ENCODE measurements around the gene TRIO. TPM values are rescaled to one million over a fixed set of nuclear protein-coding genes. Genes with fewer than 3 reads are reported as not detected.

Gene TRIO
- total and polyA plus RNA-seq, 10 of the 15 experiments (the other 5 are each of a cell fraction or from before 2014, with no cell fraction given), result 5.1 to 96.4 (median 44.6) TPM

DNA sequence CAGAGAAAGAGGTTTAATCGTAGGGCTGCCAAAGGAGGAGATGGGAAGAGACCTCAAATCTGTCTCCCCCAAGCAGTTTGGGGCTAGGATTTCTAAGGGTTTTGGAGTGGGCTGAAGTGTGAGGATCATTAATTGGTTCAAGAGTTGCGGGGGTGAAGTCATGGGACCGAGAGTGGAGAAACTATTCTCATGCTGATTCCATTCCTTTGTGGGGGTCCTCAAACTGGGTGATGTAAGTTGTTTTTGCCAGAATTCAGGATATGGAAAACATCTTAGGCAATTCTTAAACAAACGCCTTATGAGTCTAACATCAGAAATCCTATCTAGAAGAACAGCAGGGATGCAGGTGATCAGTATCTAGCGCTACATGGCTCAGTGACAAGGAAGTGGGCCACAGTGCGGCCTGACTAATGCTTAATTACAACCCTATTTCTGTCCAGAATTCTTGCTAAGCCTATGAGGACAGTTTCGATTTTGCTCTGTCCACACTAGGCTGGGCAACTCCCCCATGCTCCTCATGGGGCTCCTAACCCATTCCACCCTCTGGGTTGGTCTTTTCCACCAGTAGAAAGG is 27.7 kb upstream of the TRIO start:
- ChIA-PET RAD21 (ENCODE audit: unreplicated experiment) (no interaction called here), CTCF (no interaction called here), POLR2A (no interaction called here), SMC1A (ENCODE audit: uncharacterized antibody, unreplicated experiment) (no interaction called here)
- no TSS peak for BruUV-seq (replicated peaks)
- H3K4me2 ChIP-seq (ENCODE audit: control insufficient read depth, insufficient read depth), result no peak overlapping the region
- FAIRE-seq (no peak), ATAC-seq (no peak), DNase-seq (ENCODE audit: low read depth, low spot score) (no peak)
- intact Hi-C loops (cut with micrococcal nuclease; ENCODE audit: unreplicated experiment) (no loop called here), in situ Hi-C loops (cut with MboI) (no loop called here)
- no peak overlapping the region for H3K4me3 ChIP-seq
- H3K9me3 ChIP-seq (replicated peaks; ENCODE audit: control insufficient read depth, insufficient read depth, low read length), result no peaks in the 10 kb centered on the region; the same call in 2 of the 3 replicates
- H4K20me1 ChIP-seq (ENCODE audit: control insufficient read depth, insufficient read depth), result no peaks in the 10 kb centered on the region
- no peak overlapping the region for H2AFZ ChIP-seq (ENCODE audit: control insufficient read depth, low read depth, low read length)
- H3K27ac ChIP-seq (ENCODE audit: control insufficient read depth, insufficient read depth), result no peak overlapping the region
- no peaks in the 10 kb centered on the region for H3K79me2 ChIP-seq (ENCODE audit: control insufficient read depth, insufficient read depth, low read length)
- no peaks in the 10 kb centered on the region for H3K36me3 ChIP-seq (ENCODE audit: control insufficient read depth in 2 of 2, insufficient read depth in 2 of 2, low read length in 1 of 2)
- TF ChIP-seq, protein P1, sequence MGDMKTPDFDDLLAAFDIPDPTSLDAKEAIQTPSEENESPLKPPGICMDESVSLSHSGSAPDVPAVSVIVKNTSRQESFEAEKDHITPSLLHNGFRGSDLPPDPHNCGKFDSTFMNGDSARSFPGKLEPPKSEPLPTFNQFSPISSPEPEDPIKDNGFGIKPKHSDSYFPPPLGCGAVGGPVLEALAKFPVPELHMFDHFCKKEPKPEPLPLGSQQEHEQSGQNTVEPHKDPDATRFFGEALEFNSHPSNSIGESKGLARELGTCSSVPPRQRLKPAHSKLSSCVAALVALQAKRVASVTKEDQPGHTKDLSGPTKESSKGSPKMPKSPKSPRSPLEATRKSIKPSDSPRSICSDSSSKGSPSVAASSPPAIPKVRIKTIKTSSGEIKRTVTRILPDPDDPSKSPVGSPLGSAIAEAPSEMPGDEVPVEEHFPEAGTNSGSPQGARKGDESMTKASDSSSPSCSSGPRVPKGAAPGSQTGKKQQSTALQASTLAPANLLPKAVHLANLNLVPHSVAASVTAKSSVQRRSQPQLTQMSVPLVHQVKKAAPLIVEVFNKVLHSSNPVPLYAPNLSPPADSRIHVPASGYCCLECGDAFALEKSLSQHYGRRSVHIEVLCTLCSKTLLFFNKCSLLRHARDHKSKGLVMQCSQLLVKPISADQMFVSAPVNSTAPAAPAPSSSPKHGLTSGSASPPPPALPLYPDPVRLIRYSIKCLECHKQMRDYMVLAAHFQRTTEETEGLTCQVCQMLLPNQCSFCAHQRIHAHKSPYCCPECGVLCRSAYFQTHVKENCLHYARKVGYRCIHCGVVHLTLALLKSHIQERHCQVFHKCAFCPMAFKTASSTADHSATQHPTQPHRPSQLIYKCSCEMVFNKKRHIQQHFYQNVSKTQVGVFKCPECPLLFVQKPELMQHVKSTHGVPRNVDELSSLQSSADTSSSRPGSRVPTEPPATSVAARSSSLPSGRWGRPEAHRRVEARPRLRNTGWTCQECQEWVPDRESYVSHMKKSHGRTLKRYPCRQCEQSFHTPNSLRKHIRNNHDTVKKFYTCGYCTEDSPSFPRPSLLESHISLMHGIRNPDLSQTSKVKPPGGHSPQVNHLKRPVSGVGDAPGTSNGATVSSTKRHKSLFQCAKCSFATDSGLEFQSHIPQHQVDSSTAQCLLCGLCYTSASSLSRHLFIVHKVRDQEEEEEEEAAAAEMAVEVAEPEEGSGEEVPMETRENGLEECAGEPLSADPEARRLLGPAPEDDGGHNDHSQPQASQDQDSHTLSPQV (IDR thresholded peaks at IDR 0.05), result no peak
- TF ChIP-seq, protein P2, sequence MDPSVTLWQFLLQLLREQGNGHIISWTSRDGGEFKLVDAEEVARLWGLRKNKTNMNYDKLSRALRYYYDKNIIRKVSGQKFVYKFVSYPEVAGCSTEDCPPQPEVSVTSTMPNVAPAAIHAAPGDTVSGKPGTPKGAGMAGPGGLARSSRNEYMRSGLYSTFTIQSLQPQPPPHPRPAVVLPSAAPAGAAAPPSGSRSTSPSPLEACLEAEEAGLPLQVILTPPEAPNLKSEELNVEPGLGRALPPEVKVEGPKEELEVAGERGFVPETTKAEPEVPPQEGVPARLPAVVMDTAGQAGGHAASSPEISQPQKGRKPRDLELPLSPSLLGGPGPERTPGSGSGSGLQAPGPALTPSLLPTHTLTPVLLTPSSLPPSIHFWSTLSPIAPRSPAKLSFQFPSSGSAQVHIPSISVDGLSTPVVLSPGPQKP (IDR thresholded peaks at IDR 0.05; ENCODE audit: low read depth, low read length), result no peak
- no peak for TF ChIP-seq POU2F2 (IDR thresholded peaks at IDR 0.05; ENCODE audit: borderline replicate concordance, low read depth, low read length)
- TF ChIP-seq IRF4 (IDR thresholded peaks at IDR 0.05; ENCODE audit: low read depth, low read length), result no peak
- no peak for TF ChIP-seq TCF3 (IDR thresholded peaks at IDR 0.05; ENCODE audit: borderline replicate concordance, insufficient read depth, low read depth, low read length)
- TF ChIP-seq CHD4 (IDR thresholded peaks at IDR 0.05), result no peak
- TF ChIP-seq, protein P3, sequence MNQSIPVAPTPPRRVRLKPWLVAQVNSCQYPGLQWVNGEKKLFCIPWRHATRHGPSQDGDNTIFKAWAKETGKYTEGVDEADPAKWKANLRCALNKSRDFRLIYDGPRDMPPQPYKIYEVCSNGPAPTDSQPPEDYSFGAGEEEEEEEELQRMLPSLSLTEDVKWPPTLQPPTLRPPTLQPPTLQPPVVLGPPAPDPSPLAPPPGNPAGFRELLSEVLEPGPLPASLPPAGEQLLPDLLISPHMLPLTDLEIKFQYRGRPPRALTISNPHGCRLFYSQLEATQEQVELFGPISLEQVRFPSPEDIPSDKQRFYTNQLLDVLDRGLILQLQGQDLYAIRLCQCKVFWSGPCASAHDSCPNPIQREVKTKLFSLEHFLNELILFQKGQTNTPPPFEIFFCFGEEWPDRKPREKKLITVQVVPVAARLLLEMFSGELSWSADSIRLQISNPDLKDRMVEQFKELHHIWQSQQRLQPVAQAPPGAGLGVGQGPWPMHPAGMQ (IDR thresholded peaks at IDR 0.05; ENCODE audit: borderline replicate concordance), result no peak
- TF ChIP-seq IKZF1 (conservative IDR thresholded peaks at IDR 0.05), result no peak
- TF ChIP-seq NFYA (IDR thresholded peaks at IDR 0.05; ENCODE audit: borderline replicate concordance, low read depth, low read length), result no peak
- TF ChIP-seq, protein P4, sequence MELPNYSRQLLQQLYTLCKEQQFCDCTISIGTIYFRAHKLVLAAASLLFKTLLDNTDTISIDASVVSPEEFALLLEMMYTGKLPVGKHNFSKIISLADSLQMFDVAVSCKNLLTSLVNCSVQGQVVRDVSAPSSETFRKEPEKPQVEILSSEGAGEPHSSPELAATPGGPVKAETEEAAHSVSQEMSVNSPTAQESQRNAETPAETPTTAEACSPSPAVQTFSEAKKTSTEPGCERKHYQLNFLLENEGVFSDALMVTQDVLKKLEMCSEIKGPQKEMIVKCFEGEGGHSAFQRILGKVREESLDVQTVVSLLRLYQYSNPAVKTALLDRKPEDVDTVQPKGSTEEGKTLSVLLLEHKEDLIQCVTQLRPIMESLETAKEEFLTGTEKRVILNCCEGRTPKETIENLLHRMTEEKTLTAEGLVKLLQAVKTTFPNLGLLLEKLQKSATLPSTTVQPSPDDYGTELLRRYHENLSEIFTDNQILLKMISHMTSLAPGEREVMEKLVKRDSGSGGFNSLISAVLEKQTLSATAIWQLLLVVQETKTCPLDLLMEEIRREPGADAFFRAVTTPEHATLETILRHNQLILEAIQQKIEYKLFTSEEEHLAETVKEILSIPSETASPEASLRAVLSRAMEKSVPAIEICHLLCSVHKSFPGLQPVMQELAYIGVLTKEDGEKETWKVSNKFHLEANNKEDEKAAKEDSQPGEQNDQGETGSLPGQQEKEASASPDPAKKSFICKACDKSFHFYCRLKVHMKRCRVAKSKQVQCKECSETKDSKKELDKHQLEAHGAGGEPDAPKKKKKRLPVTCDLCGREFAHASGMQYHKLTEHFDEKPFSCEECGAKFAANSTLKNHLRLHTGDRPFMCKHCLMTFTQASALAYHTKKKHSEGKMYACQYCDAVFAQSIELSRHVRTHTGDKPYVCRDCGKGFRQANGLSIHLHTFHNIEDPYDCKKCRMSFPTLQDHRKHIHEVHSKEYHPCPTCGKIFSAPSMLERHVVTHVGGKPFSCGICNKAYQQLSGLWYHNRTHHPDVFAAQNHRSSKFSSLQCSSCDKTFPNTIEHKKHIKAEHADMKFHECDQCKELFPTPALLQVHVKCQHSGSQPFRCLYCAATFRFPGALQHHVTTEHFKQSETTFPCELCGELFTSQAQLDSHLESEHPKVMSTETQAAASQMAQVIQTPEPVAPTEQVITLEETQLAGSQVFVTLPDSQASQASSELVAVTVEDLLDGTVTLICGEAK (IDR thresholded peaks at IDR 0.05; ENCODE audit: borderline replicate concordance), result no peak
- no peak for TF ChIP-seq PAX8 (IDR thresholded peaks at IDR 0.05)
- TF ChIP-seq BRCA1 (IDR thresholded peaks at IDR 0.05; ENCODE audit: low read depth, low read length), result no peak
- no peak for TF ChIP-seq ZBED1 (IDR thresholded peaks at IDR 0.05; ENCODE audit: borderline replicate concordance)
- no peak for TF ChIP-seq HDAC6 (IDR thresholded peaks at IDR 0.05; ENCODE audit: unreplicated experiment)
- TF ChIP-seq SRF (IDR thresholded peaks at IDR 0.05; ENCODE audit: low read depth in 2 of 2, low read length in 2 of 2), result no peak
- no peak overlapping the region for H3K9ac ChIP-seq (ENCODE audit: control insufficient read depth, insufficient read depth, low read length)
- no peaks in the 10 kb centered on the region for H3K27me3 ChIP-seq (replicated peaks in 1 of 2; ENCODE audit: control insufficient read depth in 2 of 2, insufficient read depth in 2 of 2, low read length in 1 of 2)
- H3K4me1 ChIP-seq (ENCODE audit: control insufficient read depth, insufficient read depth, low read length), result no peaks in the 10 kb centered on the region
- WGBS (ENCODE audit: insufficient coverage, insufficient replicate concordance, low lambda C conversion rate, missing lambda C conversion rate), result 72% methylated on average over 7 of the region's 7 CpGs
